GM12878 (cell line): ENCODE data around the gene VCL. TPM values are rescaled to one million over a fixed set of nuclear protein-coding genes. Genes with fewer than 3 reads are reported as not detected.

ENCODE experiments used
- ASH2L ChIP-seq: fragments of 300-600, 200-600 bp; sonication (generic); IDR thresholded peaks from 2 replicates; pipeline ENCODE4 v1.6.1; 2017; ENCODE audit warnings: low read depth, mild to moderate bottlenecking, borderline replicate concordance
- BHLHE40 ChIP-seq, 2 experiments: fragments of 450-650 bp in 1 of 2; IDR thresholded peaks; 2 replicates each; pipeline ENCODE4 v1.6.1; 2011 to 2017; ENCODE audit warnings: low read depth in 2 of 2, borderline replicate concordance in 1 of 2, improper control_type of control experiment in 1 of 2, low read length in 1 of 2, mild to moderate bottlenecking in 1 of 2
- CHD4 ChIP-seq: fragments of 200-600 bp; sonication (generic); IDR thresholded peaks from 2 replicates; pipeline ENCODE4 v1.6.1; 2016; ENCODE audit warnings: mild to moderate bottlenecking
- HDAC2 ChIP-seq: fragments of 200-600 bp; sonication (generic); IDR thresholded peaks from 2 replicates; pipeline ENCODE4 v1.6.1; 2017
- HDAC6 ChIP-seq: fragments of 200-600 bp; sonication (generic); IDR thresholded peaks from one replicate; pipeline ENCODE4 v1.8.0; 2017; ENCODE audit warnings: antibody characterized with exemption; ENCODE audit not compliant: unreplicated experiment
- IRF4 ChIP-seq: IDR thresholded peaks from 2 replicates; pipeline ENCODE4 v1.6.1; 2011; ENCODE audit warnings: low read depth, low read length
- MXI1 ChIP-seq: fragments of 150-350 bp; IDR thresholded peaks from 2 replicates; pipeline ENCODE4 v1.6.1; 2011; ENCODE audit warnings: low read depth, mild to moderate bottlenecking, inconsistent platforms, low read length, improper control_type of control experiment
- PBX3 ChIP-seq: IDR thresholded peaks from 2 replicates; pipeline ENCODE4 v1.6.1; 2011; ENCODE audit warnings: mild to moderate bottlenecking, low read depth, low read length, moderate library complexity; ENCODE audit not compliant: insufficient replicate concordance
- POLR2AphosphoS2 ChIP-seq: IDR thresholded peaks from 2 replicates; pipeline ENCODE4 v1.6.1; 2011; ENCODE audit warnings: low read depth, mild to moderate bottlenecking, low read length, improper control_type of control experiment, moderate library complexity
- POLR2AphosphoS5 ChIP-seq: IDR thresholded peaks from 2 replicates; pipeline ENCODE4 v1.6.1; 2011; ENCODE audit warnings: mild to moderate bottlenecking, low read length, inconsistent platforms
- RAD51 ChIP-seq: fragments of 450-650 bp; IDR thresholded peaks from 2 replicates; pipeline ENCODE4 v1.6.1; 2016; ENCODE audit warnings: moderate library complexity, mild to moderate bottlenecking, inconsistent platforms
- SIX5 ChIP-seq: IDR thresholded peaks from 2 replicates; pipeline ENCODE4 v1.6.1; 2011; ENCODE audit warnings: mild to moderate bottlenecking, low read depth, low read length, moderate library complexity; ENCODE audit not compliant: severe bottlenecking
- SKIL ChIP-seq: fragments of 450-650 bp; IDR thresholded peaks from 2 replicates; pipeline ENCODE4 v1.6.1; 2017; ENCODE audit warnings: mild to moderate bottlenecking, low read depth, inconsistent platforms; ENCODE audit not compliant: poor library complexity, severe bottlenecking
- SPI1 ChIP-seq: IDR thresholded peaks from 2 replicates; pipeline ENCODE4 v1.6.1; 2011; ENCODE audit warnings: low read depth, mild to moderate bottlenecking, low read length, moderate library complexity, borderline replicate concordance; ENCODE audit not compliant: insufficient read depth
- ZBTB33 ChIP-seq: fragments of 450-650 bp; IDR thresholded peaks from 2 replicates; pipeline ENCODE4 v1.6.1; 2017; ENCODE audit warnings: mild to moderate bottlenecking
- ZBTB4 ChIP-seq: fragments of 450-650 bp; formaldehyde crosslinking; IDR thresholded peaks from 2 replicates; pipeline ENCODE4 v1.4.0; 2022; ENCODE audit warnings: mild to moderate bottlenecking, moderate library complexity
- ZNF687 ChIP-seq: fragments of 450-650 bp; IDR thresholded peaks from 2 replicates; pipeline ENCODE4 v1.6.1; 2017; ENCODE audit warnings: mild to moderate bottlenecking, moderate library complexity
- ZSCAN29 ChIP-seq: fragments of 450-650 bp; IDR thresholded peaks from 2 replicates; pipeline ENCODE4 v1.6.1; 2017; ENCODE audit warnings: mild to moderate bottlenecking, moderate library complexity
- polyA plus RNA-seq, 11 experiments: library from polyadenylated mRNA; depleted of rRNA in 4 of 11; unstranded in 6 of 11; stranded (reverse) in 5 of 11; fragments of >200 nt; fragmentation: Nextera tagmentation in 4 of 11; fragmentation: Illumina TruSeq in 1 of 11; extraction: Ambion mirVana in 4 of 11; extraction: Trizol in 1 of 11; gene quantifications; 1 replicate in 1 of 11; 2 replicates in 10 of 11; pipeline versions ENCODE4 v1.2.1 to v1.2.3, GENCODE V29; 2011 to 2016; ENCODE audit warnings: inconsistent platforms in 2 of 11, missing spikeins in 2 of 11, low read depth in 1 of 11
- total RNA-seq, 4 experiments: library from RNA; depleted of rRNA in 3 of 4; stranded (reverse); fragments of >200 nt in 3 of 4; fragmentation: Illumina TruSeq in 1 of 4; extraction: Trizol in 1 of 4; gene quantifications; 2 replicates each; pipeline versions ENCODE4 v1.2.1 to v1.2.3, GENCODE V29; 2013 to 2021

The VCL gene
- total and polyA plus RNA-seq, 10 of the 15 experiments (the other 5 are each of a cell fraction or from before 2014, with no cell fraction given): 6.7 to 54.6 (median 24.3) TPM

- TF ChIP-seq PBX3 (no peak), ASH2L (no peak), HDAC2 (no peak), SIX5 (no peak), BHLHE40 (IDR thresholded peaks at IDR 0.05; ENCODE audit: borderline replicate concordance in 1 of 2, low read depth in 2 of 2, low read length in 1 of 2) (peak; percentile 40 to 44; a peak in 2 of 4 replicates), MXI1 (0 out of 2 replicates have a peak, but pooled peaks have one; percentile 42), SKIL (peak; percentile 70), ZSCAN29 (no peak), ZBTB4 (CRISPR knock-in tag) (no peak), IRF4 (peak; percentile 72), CHD4 (no peak), ZNF687 (no peak), SPI1 (no peak), RAD51 (no peak), HDAC6 (no peak), ZBTB33 (no peak), POLR2AphosphoS5 (no peak), POLR2AphosphoS2 (no peak)
These were observed 87.0 kb downstream of the VCL start (continued) for GRCh38 chr10:74084955-74085354.
